Transverse colon (tissue), 4 donors: ENCODE measurements around the gene ATP6V0C.

Experiments used
- EP300 ChIP-seq: sonication (generic); formaldehyde crosslinking; IDR thresholded peaks from one replicate; pipeline ENCODE4 v1.6.1; 2017; ENCODE audit warnings: antibody characterized with exemption, low read depth
- POLR2A ChIP-seq: fragments of 450-650 bp; IDR thresholded peaks from one replicate; pipeline ENCODE4 v1.6.1; 2016; ENCODE audit warnings: antibody characterized with exemption, mild to moderate bottlenecking, moderate library complexity
- POLR2AphosphoS5 ChIP-seq, 3 donors: sonication (generic); formaldehyde crosslinking; IDR thresholded peaks; one replicate each; pipeline ENCODE4 v1.6.1; 2016; ENCODE audit warnings: antibody characterized with exemption in 3 of 3
- TF ChIP-seq, protein P1 (sequence below), 5 experiments: fragments of 200-600 bp in 3 of 5; fragments of 450-650 bp in 2 of 5; sonication (generic) in 3 of 5; IDR thresholded peaks; 1 replicate in 2 of 5; 2 replicates in 3 of 5; pipeline ENCODE4 v1.5.1; 2016 to 2017; ENCODE audit warnings: antibody characterized with exemption in 5 of 5, inconsistent platforms in 3 of 5, mild to moderate bottlenecking in 2 of 5, moderate library complexity in 1 of 5

GRCh38 chr16:2464333-2464732, 49.4 kb upstream of the ATP6V0C start:
- TF ChIP-seq, protein P1, sequence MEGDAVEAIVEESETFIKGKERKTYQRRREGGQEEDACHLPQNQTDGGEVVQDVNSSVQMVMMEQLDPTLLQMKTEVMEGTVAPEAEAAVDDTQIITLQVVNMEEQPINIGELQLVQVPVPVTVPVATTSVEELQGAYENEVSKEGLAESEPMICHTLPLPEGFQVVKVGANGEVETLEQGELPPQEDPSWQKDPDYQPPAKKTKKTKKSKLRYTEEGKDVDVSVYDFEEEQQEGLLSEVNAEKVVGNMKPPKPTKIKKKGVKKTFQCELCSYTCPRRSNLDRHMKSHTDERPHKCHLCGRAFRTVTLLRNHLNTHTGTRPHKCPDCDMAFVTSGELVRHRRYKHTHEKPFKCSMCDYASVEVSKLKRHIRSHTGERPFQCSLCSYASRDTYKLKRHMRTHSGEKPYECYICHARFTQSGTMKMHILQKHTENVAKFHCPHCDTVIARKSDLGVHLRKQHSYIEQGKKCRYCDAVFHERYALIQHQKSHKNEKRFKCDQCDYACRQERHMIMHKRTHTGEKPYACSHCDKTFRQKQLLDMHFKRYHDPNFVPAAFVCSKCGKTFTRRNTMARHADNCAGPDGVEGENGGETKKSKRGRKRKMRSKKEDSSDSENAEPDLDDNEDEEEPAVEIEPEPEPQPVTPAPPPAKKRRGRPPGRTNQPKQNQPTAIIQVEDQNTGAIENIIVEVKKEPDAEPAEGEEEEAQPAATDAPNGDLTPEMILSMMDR (IDR thresholded peaks at IDR 0.05), result no peak
- TF ChIP-seq EP300, result no peak
- no peak for TF ChIP-seq POLR2AphosphoS5 (IDR thresholded peaks at IDR 0.05)
- TF ChIP-seq POLR2A, result no peak
